T-helper 22 cell (primary cell): ENCODE measurements around the gene IPO4.
A peak's percentile ranks its signal among the peaks of the same experiment; 100 is the strongest.

Experiments
- DNase-seq: peaks from one replicate; pipeline ENCODE4 v3.0.0-alpha.2; 2020; ENCODE audit warnings: low read depth

IPO4 gene

GRCh38 chr14:24146978-24147760 lies 41.4 kb downstream of the IPO4 start, which contains the start of gene RNF31:
TSS of gene RNF31 (plus strand) at chr14:24147498. CDS start at chr14:24147699, 201 bp downstream.
- DNase-seq: peak; percentile 97

GRCh38 chr14:24146453-24146977 lies 42.1 kb downstream of the IPO4 start, which contains the start of gene PSME2:
TSS of gene PSME2 (minus strand) at chr14:24146610. CDS start at chr14:24146581, 29 bp downstream.
- peak; percentile 87 for DNase-seq

- DNase-seq: no peak
These were observed 42.7 kb downstream of the IPO4 start for GRCh38 chr14:24145690-24146452.

- DNase-seq: no peak
These were observed 43.4 kb downstream of the IPO4 start for GRCh38 chr14:24145219-24145618.

GRCh38 chr14:24144451-24144850 lies 44.2 kb downstream of the IPO4 start:
- DNase-seq: no peak

- DNase-seq: no peak
These were observed 45.1 kb downstream of the IPO4 start for GRCh38 chr14:24143511-24143910.

- DNase-seq: peak; percentile 100
These were observed 47.3 kb downstream of the IPO4 start, which contains the start of gene EMC9 for GRCh38 chr14:24141097-24141880. TSS of gene EMC9 (minus strand) at chr14:24141591. CDS start at chr14:24141304, 287 bp downstream.

- DNase-seq: no peak
These were observed 49.2 kb downstream of the IPO4 start for GRCh38 chr14:24139272-24139934.

- DNase-seq: no peak
These were observed 50.0 kb downstream of the IPO4 start for GRCh38 chr14:24138396-24139271.

GRCh38 chr14:24137529-24138395 lies 50.9 kb downstream of the IPO4 start:
- no peak for DNase-seq

- DNase-seq: no peak
These were observed 51.7 kb downstream of the IPO4 start for GRCh38 chr14:24136684-24137528.

GRCh38 chr14:24135834-24136683 lies 52.6 kb downstream of the IPO4 start, which contains the start of gene PSME1:
TSS of gene PSME1 (plus strand) at chr14:24136194. CDS start at chr14:24136263, 69 bp downstream.
- DNase-seq: peak; percentile 85

GRCh38 chr14:24135584-24135833 lies 53.1 kb downstream of the IPO4 start:
- DNase-seq: no peak

GRCh38 chr14:24133735-24134134 lies 54.9 kb downstream of the IPO4 start:
- no peak for DNase-seq

- DNase-seq: no peak
These were observed 55.6 kb downstream of the IPO4 start for GRCh38 chr14:24132976-24133375.

GRCh38 chr14:24132061-24132685 lies 56.4 kb downstream of the IPO4 start:
- DNase-seq: no peak

- DNase-seq: no peak
These were observed 57.1 kb downstream of the IPO4 start for GRCh38 chr14:24131549-24131966.
